Activated CD8-positive, alpha-beta memory T cell treated with anti-CD3 and anti-CD28 coated beads for 1 hour (primary cell): Measurements from ENCODE around the gene PNMA6F.
"Not testable (repeated sequence)": the region's sequence is repeated elsewhere in the genome, so short reads cannot be mapped to it uniquely, and the experiment has no call there.

Experiments
- DNase-seq, 2 donors: peaks; one replicate each; pipeline ENCODE4 v3.0.0-alpha.2; 2020; ENCODE audit warnings: low read depth in 1 of 2; ENCODE audit errors: extremely low read depth in 1 of 2

Gene PNMA6F

GRCh38 chrX:153336121-153336894, 14.7 kb upstream of the PNMA6F start:
- no peak for DNase-seq

GRCh38 chrX:153334654-153335295, 13.2 kb upstream of the PNMA6F start:
- no peak for DNase-seq

DNA sequence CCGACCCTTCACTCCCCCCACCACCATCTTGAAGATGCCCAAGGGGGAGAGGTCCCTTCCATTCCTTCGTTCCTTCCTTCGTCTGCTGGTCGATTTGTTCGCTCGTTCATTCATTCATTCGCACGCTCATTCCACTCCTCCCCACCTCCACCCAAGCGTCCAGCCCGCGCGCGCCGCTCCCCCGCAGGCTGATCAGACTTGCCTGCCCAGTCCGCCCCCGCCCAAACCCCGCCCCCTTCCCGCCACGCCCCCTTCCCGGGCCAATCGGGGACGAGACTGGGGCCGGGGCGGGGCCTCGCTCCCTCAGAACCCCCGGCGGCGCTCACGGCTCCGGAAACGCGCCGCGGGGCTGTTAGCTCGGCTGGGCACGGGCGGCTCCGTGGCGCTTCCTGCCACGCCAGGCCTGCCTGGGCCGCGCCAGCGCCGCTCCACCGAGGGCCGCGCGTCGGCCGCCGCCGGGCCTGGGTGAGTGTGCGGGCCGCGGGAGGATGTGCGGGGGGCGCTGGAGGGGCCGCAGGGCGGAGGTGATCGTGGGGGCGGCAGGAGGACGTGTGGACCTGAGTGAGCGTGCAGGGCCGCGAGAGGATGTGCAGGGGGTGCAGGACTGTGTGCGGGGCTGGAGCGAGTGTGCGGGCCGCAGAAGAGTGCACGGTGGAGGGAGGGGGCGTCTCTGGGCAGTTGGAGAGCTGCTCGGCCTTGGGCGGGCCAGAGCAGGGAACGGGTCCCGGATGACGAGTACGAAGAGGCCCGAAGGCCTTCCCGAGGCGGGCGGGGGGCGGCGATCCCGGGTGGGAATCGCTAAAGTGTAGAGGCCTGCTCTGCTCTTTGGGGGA, 12.5 kb upstream of the PNMA6F start, which contains the start of gene ZNF275:
ZNF275 (plus strand) TSS at position 333 of the 833 bp plus-strand sequence. CDS start 2,527 bp downstream, outside the sequence.
- peak; percentile 36 to 73 for DNase-seq

DNA sequence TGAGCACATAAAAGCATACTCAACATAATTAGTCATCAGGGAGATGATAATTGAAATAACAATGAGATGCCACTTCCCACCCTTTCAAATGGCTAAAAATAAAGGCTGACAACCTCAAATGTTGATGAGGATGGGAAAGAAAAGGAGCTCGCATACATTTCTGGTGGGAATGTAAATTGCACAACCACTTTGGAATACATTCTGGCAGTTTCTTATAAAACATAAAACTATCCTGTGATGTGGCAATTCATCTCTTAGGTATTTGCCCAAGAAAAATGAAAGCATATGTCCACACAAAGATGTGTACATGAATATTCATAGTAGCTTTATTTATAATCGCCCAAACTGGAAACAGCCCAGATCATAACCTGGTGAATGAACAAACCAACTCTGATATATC, 11.7 kb upstream of the PNMA6F start:
- DNase-seq: no peak

GRCh38 chrX:153327561-153327960, 6.0 kb upstream of the PNMA6F start:
- no peak for DNase-seq

DNA sequence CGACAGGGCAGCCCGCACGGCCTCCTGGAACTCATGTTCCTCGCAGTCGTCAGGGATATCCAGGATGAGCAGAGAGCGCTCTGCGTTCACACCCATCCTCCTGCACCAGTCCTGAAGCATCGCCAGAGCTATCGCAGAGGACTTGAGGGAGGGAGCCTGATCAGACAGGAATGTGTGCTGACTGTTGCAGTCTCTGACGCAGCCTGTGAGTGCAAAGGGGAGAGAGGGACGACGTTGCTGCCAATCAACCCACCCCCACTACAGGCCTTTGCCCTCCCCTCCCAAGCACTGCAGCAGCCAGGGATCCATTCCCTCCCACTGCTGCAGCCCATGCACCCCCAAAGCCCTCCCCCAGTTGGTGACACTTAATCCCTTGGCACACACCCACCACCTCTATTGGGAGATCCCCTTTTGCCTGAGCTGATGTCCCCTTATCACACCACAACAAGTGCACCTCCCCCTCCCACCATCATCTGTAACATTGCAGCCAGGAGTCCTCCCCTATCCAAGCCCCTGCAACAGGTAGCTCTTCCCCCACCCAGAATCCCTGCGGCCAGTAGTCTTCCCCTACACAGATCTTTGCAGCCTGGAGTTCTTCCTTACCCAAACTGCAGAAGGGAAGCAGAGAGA, 897 bp downstream of the PNMA6F start:
- DNase-seq: no peak

DNA sequence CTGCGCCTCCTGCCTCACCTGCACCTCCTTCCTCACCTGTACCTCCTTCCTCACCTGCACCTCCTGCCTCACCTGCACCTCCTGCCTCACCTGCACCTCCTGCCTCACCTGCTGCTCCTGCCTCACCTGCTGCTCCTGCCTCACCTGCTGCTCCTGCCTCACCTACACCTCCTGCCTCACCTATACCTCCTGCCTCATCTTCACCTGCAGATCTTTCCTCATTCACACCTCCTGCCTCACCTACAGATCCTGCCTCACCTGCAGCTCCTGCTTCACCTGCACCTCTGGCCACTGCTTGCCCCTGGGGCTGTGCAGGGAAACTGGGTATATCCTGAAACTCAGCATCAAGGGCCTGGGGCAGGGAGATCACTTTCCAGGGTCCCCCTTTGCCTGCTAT, 1.5 kb downstream of the PNMA6F start:
- not testable (repeated sequence) for DNase-seq

DNA sequence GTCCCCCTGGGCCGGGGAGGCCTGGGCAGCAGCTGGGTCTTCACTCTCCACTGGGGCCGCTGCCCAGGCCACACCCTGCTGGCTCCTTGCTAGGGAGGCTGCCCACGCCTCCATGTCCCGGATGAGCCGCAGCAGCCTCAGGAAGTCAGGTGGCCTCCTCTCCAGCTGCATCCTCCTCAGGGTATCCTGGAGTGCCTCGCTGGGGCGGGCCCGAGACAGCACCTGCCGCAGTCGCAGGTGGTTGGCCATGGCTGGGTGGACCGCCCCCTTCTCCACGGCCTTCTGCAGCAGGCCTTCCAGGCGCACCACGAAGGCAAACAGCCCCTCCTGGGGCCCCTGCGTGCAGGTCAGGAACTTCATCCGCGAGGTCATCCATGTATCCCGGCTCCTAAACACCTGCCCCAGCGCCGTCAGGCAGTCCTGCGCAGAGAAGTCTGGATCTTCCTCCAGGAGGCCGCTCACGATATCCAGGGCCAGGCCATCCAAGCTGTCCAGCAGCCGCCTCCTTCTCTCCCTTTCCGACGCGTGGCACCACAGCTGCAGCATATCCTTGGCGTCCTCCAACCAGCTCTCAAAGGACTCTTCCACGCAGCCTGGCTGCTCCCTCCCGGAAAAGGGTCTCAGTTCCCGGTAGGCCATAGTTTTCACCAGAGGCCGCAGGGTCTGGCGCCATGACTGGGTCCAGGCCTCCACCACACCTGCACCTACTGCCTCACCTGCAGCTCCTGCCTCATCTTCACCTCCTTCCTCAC, 2.1 kb downstream of the PNMA6F start:
- no peak for DNase-seq

GRCh38 chrX:153318811-153319210, 2.8 kb downstream of the PNMA6F start:
- DNase-seq: no peak

DNA sequence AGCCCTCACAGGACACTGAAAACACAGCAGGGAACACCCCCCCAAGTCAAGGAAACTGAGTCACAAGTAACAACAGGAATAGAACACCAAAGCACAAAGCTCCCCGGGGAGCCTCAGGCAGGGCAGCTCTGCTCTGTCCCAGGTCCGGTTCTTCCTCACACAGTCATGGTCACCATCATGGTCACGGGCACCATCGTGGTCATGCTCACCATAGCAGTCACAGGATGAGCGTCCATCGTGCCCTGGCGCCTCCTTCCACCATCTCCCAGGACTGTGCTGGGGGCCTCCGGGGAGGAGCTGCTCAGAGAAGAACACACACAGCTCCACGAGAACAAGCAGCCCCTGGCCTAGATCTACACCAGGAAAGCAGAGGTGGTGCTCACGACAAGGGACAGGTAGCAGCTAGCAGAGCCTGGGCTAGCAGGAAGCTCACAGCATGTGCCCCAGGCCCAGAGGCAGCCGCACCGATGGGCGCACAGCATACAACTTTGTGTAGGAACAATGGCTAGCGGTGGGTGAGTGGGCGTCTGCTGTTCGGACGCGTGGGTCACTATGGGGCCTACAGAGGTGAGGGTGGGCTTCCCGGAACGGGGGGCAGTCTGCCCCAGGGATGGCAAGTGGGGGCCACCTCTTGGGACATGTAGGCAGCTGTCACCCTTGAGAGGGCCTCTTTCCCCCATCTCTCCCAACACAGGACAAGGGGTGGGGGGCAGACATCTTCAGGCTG, 3.4 kb downstream of the PNMA6F start:
- no peak for DNase-seq

DNA sequence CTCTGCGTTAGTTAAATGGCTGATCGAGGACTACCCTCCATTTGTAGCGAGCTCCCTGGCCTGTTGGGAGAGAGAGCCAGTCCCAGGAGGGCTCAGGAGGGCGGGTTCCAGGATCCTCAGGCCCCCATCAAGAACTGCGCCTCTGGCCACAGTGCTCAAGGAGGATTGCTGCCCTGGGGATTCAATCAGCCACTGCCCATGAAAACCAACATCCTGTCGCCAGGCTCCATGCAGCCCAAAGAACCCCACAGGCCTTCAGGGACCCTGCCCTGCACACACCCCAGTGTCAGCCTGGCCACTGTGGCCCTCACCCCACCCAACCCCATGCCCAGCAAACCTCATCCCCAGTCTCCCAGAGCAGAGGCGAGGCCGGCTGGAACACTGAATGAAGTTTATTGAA, 4.3 kb downstream of the PNMA6F start:
- DNase-seq: no peak

DNA sequence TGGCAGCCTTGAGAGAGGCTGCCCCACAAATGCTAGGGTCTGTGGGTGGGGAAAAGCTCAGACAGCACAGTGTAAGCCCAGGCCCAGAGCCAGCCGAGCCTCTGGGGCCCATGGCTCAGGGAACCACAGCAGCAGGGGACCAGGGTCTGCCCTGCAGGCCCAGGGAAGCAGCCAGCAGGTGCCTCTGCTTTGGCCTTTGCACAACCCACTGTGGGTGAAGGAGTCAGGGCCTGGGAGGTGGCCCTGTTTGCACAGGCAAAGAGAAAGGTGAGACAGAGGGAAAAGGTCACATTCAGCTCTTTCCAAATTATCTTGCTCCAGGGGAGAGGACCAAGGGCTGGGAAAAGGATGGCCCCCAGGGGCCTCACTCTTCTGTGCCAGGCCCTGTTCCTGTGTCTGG, 8.7 kb downstream of the PNMA6F start:
- no peak for DNase-seq

DNA sequence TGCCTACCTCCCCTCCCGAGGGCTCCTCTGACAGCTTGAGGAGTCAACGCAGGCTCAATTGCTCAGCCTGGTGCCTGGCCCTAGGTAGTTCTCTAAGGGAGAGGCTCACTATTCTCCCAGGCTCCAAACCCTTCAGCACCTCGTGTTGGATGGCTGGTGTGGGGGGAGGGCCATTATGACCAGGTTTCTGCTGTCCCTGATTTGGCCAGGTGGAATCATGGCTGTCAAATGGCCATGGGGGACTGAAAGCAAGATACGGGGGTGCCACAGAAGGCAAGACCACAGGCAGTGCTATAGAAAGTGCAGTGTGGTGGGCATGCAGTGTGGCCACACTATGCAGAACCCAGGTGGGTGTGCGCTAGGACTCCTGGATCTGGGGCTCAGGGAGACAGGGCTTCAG, 9.5 kb downstream of the PNMA6F start:
- DNase-seq: no peak

DNA sequence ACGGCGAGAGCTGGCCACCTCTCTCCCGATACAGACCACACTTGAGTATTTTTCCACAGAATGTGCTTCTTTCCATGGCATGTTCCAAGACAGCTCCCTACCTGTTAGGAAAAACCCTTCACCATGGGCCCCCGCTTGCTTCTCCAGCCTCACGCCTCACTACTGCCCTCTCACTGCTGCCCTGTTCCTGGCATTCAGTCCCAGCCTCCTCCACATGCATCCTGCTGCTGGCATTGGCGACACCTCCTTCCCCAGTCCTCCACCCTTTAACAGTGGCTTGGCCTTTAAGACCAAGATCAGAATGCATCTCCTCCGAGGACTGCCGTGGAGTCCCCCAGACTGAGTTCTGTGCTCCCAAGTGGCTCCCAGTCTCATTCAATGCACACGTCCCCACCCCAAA, 10.7 kb downstream of the PNMA6F start:
- no peak for DNase-seq

GRCh38 chrX:153307276-153308178, 14.0 kb downstream of the PNMA6F start:
- no peak for DNase-seq

- DNase-seq: no peak
These were observed 14.9 kb downstream of the PNMA6F start for GRCh38 chrX:153306527-153307115.

GRCh38 chrX:153305972-153306371, 15.6 kb downstream of the PNMA6F start:
- DNase-seq: no peak

DNA sequence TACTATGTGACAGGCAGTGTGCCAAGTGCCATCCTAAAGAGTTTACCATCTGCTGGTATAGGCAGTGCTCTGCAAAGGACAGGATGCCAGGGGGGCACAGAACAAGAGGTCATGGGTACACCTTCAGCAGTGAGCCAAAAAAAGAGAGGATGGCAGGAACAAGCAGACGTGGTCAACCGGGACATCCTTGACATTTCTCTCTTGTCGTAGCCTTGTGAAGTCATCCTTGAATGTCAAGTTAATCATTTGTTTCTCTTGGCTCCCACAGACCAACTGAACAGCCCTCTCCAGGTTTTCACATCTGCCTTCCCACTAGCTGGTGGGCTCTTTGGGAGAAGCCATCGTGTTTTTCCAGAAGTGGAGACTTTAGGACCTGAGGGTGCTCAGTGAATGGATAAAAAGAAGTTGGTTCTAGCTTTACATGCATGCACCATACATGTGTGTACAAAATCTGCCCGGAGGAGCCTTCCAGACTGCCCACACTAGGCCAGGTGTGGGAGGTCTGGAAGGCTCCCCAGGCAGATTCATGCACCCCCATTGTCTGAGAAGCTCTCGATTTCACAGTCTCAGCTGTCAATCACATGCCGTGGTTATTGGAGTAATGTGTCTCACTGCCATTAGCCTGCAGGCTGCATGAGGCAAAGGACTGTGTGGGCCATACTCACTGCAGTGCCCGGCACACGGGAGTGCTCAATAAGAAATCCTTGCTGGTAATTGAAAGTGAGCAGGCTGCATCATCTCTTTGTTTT, 16.4 kb downstream of the PNMA6F start:
- DNase-seq: no peak
